GM18507 (cell line): ENCODE data around the gene VPS52.
"Not testable (repeated sequence)": the region's sequence is repeated elsewhere in the genome, so short reads cannot be mapped to it uniquely, and the experiment has no call there.

Experiments
- DNase-seq: peaks from one replicate; pipeline ENCODE4 v3.0.0; 2011; ENCODE audit warnings: low read depth; ENCODE audit not compliant: insufficient read length; ENCODE audit errors: extremely low spot score
- FAIRE-seq: peaks from 2 replicates; lab custom pipeline; 2011; peaks lifted over from hg19 to GRCh38; lab: Jason Lieb, UNC

The VPS52 gene

DNA sequence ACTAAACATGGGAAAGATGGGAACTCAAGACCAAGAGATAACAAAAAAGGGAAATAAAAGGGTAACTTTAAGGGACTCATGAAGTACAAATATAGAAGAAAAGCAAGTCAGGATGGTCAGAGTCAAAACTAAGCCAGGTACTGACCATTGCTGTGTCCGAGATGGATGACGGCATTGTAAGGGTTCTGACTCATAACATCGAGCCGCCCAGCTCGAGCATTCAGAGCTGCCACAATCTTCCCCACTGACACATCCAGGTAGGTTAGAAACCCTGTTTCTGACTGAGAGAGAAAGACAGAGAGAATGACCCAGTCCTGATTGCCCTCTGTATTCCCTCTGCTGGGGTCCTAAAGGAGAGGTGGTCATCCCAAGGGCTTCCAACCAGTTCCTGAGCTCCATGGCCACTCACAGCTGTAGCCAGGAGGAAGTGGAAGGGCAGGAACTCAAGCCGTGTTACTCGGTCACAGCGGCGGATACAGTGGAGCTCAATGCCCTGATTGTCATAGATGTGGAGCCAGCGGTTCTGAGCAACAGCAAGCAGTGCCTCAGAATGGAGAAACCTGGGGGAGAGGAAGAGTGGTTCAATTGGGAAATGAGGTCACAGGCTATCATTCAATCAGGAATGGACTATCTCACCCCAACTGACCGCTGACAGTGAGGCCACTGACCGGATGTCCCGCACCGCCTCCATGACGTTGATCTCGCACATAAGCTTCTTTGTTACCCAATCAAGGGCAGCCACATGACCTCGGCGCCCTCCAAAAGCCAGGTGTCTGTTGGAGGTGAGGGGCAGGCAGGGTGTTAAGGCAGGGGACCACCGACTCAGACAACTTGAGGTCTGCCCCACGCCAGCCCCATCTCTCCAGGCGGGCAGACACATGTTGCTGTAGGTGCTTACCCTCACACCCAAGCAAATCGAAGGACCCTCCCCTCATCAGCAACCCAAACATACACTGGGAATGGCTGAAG, 15.6 kb upstream of the VPS52 start:
- DNase-seq: no peak
- no peak for FAIRE-seq

DNA sequence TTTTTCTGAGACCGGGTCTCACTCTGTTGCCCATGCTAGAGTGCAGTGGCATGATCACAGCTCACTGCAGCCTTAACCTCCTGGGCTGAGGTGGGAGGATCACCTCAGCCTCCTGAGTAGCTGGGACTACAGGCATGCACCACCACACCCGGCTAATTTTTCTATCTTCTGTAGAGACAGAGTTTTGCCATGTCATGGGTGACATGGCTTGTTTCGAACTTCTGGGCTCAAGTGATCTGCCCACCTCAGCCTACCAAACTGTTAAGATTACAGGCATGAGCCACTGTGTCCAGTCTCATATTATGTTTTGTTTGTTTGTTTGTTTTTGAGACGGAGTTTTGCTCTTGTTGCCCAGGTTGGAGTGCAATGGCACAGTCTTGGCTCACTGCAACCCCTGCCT, 13.5 kb upstream of the VPS52 start:
- FAIRE-seq, DNase-seq: not testable (repeated sequence)

DNA sequence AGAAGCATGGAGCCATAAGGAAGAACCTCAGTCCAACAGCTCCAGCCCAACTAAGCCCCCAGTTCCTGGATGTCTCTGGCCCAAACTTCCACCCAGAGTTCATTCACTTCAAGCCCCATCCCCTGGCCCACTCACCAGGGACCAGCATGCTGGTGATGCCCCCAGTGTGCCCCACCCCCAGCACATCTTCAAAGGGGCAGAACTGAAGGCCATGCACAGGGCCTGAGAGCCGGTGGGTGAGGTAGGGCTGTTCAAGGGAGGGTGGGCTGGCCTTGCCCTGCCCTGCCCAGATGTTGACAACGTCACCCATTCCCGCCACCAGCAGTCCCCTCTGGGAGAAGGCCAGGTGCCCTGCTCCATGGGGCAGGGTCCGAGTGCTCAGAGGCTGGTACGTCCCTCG, 8.9 kb upstream of the VPS52 start:
- FAIRE-seq (no peak), DNase-seq (no peak)

DNA sequence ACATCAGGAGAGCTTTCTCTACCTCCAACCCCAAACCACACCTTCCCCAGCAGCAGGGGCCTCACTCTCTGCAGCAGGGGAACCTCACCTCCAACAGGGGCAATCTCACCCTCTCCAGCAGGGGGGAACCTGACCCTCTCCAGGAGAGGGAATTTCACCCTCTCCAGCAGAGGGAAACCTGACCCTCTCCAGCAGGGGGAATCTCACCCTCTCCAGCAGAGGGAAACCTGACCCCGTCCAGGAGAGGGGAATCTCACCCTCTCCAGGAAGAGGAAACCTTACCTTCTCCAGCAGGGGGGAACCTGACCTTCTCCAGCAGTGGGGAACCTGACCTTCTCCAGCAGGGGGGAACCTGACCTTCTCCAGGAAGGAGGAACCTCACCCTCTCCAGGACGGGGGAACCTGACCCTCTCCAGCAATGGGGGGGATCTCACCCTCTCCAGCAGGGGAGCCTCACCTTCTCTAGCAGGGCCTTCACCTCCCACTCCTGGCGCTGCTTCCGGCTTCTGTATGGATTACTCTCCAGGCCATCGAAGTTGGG, 8.4 kb upstream of the VPS52 start:
- FAIRE-seq (no peak), DNase-seq (no peak)

DNA sequence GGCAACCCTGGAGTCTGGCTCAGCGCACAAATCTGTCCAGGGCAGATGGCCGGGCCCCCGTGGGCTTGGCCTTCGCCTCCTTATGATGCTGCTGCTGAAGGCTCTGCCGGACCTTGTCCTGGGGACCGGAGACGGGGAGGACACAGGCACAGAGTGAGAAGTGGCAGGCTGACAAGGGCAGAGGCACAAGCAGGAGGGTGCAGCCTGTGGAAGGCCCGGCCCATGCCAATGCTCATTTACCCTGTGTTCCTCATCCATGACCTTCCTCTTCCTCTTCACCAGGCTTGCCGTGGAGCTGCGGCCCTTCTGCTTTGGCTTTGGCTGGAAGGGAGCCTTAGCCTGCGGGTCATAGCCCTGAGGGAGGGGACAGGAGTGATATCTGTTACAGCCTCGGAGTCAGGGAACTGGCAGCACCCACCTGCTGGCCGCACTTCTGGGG, 7.6 kb upstream of the VPS52 start:
- FAIRE-seq: no peak
- no peak for DNase-seq

DNA sequence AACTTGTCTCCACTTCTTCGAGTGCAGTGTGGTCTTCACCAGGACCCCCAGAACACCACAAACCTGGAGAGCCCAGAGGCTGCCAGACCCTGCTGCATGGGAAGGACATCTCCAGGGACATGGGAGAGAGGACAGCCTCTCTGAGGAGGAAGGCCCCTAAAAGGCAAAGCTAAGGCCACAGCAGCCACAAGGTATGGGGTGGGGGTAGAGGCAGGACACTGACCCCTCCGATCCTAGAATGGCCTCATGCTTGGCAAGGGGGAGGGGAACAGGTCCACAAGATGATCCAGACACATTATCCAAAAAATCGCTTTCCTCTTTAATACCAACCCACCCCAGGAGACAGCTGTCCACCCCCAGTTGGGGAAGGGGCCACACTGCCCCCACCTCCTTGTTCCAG, 7.1 kb upstream of the VPS52 start:
- DNase-seq (no peak), FAIRE-seq (no peak)

DNA sequence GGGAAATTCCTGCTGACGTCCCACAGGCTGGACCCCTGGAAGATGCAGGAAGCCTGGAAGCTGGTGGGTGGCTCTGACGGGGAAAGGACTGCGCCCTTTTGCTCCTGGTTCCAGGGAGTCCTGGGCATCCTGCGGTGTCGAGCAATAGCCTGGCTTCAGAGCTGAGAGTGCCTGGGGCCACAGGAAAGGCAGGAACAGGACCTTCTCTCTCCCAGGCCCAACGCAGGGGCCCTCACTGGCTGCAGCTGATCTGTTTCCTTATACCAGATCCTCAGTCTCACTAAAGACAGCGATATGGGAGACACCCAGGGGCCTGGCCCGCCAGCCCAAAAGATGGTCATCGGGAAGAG, 6.7 kb upstream of the VPS52 start:
- DNase-seq: no peak
- no peak for FAIRE-seq

DNA sequence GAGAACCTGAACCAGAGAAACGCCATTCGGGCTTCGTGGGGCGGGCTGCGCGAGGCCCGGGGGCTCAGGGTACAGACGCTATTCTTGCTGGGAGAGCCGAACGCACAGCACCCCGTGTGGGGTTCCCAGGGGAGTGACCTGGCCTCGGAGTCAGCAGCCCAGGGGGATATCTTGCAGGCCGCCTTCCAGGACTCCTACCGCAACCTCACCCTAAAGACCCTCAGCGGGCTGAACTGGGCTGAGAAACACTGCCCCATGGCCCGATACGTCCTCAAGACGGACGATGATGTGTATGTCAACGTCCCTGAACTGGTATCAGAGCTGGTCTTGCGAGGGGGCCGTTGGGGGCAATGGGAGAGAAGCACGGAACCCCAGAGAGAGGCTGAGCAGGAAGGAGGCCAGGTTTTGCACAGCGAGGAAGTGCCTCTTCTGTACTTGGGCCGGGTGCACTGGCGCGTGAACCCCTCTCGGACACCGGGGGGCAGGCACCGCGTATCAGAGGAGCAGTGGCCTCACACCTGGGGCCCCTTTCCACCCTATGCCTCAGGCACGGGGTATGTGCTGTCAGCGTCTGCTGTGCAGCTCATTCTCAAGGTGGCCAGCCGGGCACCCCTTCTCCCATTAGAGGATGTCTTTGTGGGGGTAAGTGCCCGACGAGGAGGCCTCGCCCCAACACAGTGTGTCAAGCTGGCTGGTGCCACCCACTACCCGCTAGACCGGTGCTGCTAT, 6.2 kb upstream of the VPS52 start:
- FAIRE-seq (peak; percentile 12), DNase-seq (no peak)

DNA sequence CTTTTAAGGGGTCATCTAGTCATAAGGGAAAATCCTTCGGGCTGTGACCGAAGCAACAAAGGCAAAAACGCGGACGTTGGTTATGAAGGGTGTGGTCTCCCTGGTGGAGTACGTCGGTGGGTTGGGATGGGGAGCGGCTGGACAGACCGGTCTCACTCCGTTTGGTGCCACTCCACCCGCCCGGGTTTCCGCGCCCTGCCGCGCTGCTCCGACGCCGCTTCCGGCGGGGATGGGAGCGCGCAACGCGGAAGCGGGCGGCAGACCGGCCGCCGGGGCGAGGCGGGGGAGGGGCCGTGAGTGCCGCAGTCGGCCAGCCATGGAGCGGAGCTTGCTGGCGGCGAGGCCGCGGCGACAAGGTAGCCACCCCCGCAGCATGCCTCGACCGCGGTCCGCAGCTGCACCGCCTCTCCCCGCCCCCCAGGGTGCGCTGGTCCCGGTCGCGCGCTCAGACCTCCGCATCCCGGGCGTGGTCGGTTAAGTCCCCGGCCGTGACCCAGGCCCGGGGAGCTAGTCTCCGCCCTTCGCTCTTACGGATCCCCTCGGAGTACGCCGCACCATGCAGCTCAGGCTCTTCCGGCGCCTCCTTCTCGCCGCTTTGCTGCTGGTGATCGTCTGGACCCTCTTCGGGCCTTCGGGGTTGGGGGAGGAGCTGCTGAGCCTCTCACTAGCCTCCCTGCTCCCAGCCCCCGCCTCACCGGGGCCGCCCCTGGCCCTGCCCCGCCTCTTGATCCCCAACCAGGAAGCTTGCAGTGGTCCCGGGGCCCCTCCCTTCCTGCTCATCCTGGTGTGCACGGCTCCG, 5.4 kb upstream of the VPS52 start, which contains the start of gene B3GALT4:
Gene B3GALT4 (plus strand): TSS at position 260 of the 799 bp plus-strand sequence. CDS start 297 bp downstream, at position 557.
- DNase-seq (no peak), FAIRE-seq (peak; percentile 74)

DNA sequence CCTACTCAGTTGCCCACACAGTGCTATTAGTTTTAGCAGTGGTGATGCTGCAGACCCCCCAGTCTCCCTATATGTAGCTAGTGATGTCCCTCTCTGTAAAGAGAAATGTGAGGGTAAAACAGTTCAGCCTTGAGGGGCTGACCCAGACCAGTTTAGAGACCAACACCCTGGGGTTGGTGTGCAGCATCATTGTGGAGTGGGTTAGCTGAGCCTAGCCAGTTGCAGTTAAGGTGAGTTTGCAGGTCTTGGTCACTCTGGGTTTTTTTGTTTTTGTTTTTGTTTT, 4.8 kb upstream of the VPS52 start:
- no peak for DNase-seq
- FAIRE-seq: no peak

DNA sequence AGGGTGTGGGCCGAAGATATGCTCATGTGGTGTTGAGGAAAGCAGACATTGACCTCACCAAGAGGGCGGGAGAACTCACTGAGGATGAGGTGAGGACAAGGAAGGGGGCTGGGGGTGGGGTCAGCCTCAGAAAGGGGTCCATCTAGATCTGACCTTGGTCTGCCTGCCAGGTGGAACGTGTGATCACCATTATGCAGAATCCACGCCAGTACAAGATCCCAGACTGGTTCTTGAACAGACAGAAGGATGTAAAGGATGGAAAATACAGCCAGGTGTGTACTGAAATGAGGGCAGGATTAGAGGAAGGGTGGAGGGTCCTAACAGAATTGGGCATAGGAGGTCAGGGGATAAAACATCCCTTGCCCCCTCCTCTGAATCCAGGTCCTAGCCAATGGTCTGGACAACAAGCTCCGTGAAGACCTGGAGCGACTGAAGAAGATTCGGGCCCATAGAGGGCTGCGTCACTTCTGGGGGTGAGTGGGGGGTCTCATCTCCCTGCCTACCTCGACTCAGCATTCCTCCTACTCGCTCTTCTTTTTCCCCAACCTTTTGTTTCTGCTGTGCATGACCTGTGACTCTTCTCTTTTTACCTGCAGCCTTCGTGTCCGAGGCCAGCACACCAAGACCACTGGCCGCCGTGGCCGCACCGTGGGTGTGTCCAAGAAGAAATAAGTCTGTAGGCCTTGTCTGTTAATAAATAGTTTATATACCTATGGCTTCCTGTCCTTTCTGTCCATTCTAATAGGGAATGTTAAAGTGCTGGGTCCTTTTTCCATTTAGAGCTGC, 4.3 kb upstream of the VPS52 start:
- DNase-seq, FAIRE-seq: not testable (repeated sequence)

DNA sequence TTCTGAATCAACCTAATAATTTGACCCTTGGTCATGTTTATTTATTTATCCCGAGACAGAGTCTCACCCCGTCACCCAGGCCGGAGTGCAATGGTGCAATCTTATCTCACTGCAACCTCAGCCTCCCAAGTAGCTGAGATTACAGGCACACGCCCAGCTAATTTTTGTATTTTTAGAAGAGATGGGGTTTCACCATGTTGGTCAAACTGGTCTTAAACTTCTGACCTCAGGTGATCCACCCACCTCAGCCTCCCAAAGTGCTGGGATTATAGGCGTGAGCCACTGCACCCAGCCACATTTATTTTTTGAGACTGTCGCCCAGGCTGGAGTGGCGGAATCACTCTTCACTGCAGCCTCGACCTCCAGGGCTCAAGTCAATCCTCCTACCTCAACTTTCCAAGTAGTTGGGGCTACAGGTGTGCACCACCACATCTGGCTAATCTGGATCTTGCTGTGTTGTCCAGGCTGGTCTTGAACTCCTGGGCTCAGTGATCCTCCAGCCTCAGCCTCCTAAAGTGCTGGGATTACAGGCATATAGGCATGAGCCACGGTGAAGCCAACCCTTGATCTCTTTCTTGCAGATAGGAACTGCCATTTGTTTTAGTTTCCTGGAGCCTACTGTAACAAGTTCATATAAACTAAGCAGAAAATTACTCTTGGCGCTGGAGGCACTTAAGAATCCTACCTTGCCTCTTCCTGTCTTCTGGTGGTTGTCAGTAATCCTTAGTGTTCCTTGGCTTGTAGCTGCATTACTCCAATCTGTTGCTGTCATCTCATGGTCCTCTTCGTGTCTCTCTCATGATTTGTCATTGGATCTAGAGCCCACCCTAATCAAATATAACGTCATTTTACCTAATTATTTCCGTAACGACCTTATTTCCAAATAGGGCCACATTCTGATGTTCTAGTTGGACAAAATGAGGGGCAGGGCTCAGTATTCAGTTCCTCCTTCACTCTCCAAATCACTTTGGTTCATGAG, 2.5 kb upstream of the VPS52 start:
- FAIRE-seq (no peak), DNase-seq (no peak)

DNA sequence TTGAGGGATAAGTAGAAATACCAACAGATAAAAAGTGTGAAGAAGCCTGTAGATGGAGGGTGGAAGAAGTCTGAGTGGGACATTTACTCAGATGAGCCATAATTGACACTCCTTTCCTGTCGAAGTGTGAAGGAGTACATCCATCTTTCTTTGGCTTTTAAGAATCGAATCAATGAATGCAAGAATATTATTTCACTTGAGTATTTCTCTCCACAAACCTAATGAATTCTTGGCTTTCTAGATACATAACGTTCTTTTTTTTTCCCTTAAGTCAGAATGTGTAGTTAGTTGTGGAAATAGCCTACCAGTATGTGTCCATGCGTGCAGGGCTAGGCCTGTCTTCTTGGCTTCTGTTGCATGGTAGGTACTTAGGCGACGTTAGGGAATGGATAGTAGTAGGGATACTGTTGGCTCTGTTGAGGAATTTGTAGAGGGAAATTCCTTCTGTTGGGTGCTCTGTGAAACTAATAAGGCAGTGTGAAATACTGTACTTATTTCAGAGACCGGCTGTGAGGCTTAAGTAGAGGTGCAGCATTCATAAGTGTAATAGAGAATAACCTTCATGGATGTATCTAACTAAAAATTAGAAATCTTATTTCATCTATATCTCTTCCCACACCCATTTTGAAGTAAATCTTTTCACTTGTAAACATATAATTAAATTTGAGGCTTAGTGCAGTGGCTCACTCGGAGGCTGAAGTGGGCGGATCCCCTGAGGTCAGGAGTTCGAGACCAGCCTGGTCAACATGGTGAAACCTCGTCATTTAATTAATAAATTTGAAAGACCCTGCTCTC, 1.6 kb upstream of the VPS52 start:
- DNase-seq (no peak), FAIRE-seq (no peak)

DNA sequence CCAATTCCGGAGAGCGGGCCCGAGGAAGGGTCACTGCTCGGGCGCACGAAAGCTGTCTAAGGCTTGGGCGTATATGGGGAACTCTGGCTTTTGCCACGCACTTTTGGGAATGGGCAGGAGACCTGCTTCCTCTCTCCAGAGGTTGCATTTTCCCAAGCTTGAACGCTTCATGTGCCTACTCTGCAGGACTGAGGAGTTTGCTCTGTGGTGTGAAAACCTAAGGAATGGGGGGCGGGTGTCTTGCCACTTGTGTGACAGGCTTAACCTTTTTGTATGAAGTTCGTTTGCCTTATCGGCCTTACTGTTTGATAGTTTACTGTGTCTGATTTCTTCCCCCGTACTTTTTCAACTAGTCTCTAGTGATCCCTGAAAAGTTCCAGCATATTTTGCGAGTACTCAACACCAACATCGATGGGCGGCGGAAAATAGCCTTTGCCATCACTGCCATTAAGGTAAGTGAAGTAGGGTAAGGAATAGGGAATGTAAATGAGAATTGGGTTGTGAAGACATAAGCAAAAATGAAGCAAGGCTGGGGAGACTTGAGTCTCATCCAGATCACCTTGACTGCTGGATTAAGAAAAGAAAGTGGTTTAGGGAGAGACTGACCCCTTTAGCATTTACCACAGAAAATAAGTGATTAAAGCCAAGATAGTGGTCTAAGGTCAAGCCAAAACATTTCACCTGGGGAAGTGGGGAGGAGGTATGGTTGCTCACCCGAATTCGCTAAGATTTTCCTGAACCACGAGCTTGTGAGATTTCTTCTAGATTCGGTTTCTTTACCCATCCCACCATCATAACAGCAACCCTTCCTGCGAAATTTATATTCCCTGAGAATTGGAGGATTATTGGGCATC, 826 bp upstream of the VPS52 start:
- FAIRE-seq (no peak), DNase-seq (no peak)

DNA sequence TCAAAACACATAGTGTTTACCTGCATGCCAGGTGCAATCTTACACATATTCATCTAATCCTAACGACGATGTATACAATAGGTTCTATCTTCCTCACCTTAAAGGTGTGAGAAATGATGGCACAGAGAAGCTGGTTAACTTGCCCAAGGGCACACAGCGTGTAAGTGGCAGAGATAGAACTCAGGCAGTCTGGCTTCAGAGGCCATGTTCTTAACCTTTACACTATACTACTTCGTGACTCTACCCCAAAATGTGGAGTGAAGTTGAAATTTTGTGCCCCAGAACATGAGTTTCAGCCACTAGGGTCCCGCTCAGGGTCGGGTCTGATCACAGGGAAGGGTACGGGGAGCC, 584 bp downstream of the VPS52 start:
- FAIRE-seq (no peak), DNase-seq (no peak)

DNA sequence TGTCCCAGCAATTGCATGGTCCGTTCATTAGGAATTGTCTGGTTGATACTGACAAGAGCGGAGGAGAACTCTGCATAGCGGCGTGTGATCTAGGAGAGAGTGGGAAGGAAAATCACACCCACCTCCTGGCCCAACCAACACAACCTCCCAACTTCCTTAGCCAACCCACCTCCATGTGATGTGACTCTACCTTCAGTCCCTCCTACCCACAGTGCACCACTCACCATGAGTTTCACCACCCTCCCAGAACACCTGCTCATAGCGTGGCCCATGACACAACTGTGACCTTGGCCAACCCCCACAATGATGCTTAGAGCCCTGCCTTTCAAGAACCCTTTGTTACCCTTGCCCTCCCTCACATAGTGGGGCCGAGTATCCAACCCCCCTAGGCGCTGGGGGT, 7.7 kb downstream of the VPS52 start:
- DNase-seq (no peak), FAIRE-seq (no peak)
